HS-5 (cell line): ENCODE results near the gene NR3C2.

Experiments used
- DNase-seq: peaks from one replicate; pipeline ENCODE4 v3.0.0-alpha.2; 2012; ENCODE audit warnings: low read depth

The NR3C2 gene

DNA sequence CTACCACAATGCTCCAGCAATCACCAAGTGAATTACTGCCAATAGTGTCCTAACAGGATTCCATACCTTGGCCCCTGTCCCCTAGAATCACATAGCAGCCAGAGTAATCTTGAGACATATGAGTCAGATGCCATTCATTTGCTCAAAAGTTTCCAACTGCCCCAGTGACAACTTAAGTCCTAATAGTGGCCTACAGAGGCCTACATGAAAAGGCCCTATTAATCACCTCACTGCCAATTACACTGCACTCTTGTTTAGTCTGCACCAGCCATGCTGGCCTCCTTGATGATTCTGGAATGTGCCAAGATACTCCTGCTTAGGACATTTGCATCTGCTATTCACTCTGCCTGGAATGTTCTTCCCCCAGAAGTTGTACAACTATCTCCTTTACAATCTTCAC, 130.7 kb downstream of the NR3C2 start:
- no peak for DNase-seq

DNA sequence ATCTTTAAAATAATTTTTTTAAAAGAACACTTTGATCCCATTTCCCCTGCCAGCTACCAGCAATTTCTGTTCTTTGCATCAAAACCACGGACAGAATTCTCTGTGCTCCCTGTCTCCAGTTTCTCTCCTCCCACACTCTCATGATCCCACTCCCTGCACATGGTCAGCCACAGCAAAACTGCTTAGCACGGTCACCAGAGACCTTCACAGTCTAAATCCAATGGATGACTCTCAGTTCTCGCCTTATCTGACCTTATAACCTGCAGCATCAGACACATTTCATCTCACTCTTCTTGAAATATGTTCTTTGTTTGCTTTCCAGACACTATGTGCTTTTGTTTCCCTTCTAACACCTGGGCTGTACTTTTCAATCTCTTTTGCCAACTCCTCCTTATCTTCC, 131.5 kb downstream of the NR3C2 start:
- no peak for DNase-seq

DNA sequence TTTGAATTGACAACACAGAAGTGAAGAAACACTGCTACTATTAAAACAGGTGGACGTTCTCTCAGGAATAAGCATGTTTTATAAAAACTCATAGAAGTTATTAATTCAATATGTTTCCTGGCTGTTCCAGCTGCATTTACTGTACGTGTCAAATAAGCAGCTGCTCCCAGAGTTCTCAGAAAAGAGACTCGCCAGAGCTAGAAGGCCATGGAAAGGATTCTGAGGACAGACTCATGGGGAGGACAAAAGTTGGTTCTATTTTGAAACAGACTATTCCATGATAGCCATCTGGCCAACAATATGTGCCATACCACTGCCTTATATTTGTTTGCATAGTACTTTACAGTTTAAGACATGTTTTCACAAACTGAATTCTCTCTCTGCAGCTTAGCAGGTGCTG, 136.5 kb downstream of the NR3C2 start:
- DNase-seq: no peak

DNA sequence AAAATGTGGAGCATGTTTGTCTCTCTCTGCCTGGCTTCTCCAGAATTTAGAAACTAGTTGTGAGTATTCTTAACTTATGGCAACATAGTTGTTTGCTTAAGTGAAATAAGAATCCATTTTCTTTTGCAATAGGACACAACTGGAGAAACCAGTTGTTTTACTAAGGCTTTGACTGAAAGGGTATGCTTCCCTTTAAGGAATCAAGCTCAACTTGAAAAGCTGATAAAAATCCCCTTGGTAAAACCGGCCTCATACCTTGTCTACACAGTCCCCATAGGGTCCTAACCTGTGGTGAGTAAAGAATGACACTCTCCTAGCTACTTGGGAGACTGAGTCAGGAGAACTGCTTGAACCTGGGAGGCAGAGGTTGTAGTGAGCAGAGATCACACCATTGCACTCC, 139.8 kb downstream of the NR3C2 start:
- no peak for DNase-seq

DNA sequence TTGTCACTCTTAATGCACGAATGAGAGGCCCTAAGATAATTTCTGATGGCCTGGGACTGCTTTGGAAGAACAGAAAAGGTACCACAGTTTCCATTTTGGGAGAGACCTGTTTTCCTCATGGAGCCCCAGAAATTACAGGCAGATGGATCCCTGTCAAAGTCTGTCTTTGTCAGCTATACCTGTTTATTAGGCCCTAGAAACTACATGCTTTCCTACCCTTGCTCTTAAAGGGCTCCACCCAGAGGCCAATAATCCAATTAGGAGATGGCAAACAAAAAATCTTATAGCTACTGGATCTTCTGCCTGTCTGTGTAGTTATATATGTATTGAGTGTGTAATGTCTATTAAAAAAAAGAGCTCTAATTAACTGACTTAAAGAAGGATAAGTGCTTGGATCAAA, 141.3 kb downstream of the NR3C2 start:
- no peak for DNase-seq

DNA sequence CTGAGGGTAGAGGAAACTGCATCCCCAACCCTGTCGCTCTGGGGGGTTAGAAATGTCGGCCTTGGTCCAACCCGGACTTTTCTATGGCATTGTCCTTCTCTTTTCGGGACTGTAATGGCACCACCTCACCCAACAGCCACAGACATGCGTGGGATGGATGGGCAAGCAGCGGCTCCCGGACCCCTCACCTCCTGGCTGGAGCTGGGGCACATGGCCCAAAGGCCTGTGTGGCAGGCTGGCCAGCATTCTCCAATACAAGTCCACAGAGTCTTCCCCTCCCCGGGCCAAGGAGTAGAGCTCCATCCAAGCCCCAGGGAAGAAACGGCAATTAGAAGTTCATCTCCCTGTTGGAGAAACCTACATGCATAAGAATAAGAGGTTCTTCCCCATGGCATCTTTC, 142.9 kb downstream of the NR3C2 start:
- DNase-seq: no peak

DNA sequence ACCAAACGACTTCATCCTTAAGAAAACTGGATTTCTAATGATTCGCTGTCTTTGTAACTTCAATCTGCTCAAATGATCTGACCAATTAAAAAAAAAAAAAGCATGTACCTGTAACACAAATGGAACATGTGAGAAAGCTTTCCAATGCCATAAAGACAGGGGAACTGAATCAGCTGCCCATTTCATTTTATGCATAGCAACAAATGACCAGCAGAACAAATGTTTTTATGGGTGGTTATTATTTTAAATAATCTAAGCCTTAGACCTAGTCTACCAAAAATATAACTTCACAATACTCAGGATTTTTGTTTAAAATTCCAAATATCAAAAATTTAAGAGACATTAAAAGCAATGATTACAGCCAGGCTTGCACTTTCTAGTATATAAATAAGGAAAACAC, 145.7 kb downstream of the NR3C2 start:
- DNase-seq: no peak

DNA sequence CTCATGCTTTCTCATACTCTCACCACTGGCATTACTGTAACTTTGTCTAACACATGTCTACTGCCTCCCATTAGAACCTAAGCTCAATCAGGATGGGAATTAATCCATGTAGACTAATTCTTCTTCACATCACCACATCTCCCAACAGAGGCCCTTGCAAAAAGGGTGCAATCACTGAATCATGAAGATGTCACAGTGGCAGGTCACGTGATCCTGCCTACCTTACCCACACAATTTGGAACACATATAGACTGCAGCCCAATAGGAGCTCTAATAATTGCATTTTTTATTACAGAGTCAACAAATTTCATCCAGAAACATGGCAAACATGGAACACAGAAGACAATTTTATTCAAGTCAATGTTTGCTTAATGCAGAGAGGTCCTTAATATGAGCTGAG, 146.6 kb downstream of the NR3C2 start:
- DNase-seq: no peak

DNA sequence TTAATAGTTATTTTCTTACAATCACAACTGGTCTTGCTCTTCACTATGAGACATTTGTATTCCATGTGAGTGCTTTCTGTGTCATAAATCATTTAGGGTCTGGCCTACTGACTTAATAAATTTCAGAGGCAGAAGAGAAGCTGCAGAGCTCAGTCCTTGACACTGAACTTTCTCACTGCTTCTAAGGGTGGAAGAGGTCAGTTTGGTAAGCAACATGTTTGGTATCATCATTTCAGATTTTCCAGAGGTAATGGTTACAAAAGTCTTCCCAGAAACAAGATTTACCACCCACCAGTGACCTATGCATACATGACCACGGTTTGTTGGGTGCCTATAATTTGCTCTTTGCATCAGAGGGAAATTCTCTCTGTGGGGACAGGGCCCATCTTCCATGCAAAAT, 148.6 kb downstream of the NR3C2 start:
- no peak for DNase-seq

DNA sequence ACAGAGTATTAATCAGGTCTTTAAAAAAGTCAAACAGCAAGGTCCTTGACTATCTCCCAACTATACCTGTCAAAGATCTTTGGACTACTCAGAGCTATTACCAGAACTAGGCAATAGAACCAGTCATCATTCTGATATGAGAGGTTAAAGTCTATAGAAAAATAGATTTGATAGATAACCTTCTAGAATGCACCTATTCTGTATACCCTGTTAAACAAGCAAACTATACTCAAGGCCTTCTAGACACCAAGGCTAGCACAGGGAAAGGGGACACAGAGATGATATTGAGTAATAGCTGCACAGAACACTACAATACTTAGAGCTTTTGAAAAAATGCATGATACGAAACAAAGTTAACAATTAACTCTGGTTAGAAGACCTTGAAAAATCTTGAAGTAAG, 149.5 kb downstream of the NR3C2 start:
- DNase-seq: no peak

DNA sequence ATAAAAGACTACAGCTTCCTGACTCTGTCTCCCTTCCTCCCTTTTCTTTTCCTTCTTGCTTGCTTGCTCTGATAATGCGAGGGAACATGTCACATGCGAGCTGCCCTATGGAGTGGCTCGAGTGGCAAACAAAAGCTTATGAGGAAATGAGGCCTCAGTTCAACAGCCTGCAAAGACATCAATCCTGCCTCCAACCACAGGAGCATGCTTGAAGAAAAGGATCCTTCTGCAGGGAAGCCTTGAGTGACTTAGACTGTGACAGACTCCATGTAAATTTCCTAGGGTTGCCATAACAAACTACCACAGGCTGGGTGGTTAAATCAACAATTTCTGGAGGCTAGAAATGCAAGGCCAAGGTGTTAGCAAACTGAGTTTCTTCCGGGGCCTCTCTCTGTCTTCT, 152.5 kb downstream of the NR3C2 start:
- no peak for DNase-seq

DNA sequence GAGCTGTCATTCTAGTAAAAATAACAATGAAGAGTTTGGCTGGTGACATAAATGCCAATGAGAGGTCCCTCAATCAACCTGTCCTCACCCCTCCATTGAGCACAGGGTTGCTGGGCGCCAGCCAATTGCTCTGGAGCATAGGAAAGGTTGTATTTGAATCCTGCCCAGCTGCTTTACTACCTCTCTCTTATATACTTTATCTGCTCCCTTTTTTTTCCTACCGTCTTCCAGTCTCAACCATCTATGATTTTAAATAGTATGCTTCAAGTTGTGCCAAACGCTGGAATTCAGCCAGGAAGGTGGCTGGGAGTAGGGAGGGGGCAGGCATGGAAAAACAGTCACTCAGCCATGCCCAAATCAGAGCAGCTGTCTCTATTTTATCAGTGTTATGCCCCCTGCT, 153.8 kb downstream of the NR3C2 start:
- no peak for DNase-seq

DNA sequence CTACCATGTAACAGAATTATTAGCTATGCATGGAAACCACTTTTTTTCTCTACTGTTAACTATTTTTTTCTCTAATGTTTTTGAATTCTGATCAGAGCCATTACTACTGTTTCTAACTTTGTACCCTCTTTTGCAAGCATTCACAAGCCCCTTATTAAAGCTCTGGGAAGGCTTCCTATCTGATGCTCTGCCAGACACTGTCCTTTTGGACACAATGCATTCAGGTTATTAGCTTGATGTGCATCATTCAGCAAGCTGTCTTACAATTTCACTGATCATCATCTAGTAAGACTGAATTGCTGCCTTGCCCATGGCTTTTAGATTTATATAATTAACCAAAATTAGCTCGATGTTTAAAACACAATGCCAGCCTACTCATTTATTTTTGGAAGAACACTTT, 155.1 kb downstream of the NR3C2 start:
- no peak for DNase-seq

DNA sequence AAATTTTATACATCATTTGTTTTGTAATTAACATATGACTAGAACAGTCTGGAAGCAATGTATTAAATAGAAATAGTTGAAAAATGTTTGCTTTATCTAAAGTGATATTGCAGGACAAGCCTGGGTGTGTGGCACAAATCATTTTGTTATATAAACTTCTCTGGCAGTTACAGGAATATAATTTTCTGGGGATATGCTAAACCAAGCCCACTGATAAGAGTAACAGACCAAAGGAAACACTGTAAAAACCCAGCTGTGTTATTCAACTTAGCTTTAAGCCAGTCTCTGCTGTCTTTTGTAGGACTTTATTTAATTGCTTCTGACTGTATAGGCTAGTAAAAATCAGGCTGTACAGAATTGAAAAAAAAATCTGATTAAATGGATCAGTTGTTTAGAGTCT, 156.2 kb downstream of the NR3C2 start:
- no peak for DNase-seq

DNA sequence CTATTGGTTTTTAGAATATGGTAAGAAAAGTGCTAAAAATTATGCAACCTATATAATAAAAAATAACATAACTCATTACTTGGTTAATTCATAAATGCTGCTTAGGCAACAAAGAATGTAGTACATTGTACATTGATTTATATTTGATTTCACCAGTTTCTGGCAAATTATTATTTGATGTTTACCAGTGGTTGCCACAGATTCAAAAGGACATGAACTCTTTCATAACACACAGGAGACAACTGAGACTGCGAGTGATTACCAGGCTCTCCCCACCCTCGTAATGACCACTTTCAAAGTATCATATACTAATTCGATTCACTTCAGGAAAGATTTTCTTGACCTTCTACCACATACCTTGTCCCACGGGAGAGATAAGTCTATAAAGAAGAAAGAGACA, 158.5 kb downstream of the NR3C2 start:
- no peak for DNase-seq

DNA sequence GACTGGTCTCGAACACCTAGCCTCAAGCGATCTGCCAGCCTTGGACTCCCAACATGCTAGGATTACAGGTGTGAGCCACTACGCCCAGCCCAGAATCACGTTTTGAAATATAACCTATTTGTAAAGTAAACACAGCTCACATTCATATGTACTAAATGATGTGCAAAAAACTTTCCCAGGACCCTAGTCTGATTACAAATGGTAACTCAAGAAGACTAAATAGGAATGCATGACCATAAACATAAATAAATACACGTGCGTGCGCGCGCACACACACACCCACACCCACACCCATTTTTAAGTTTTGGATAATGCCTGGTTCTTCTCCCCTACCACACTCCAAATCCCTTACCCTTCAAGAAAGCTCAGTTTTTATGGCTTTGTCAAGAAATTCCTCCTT, 163.9 kb downstream of the NR3C2 start:
- DNase-seq: no peak

DNA sequence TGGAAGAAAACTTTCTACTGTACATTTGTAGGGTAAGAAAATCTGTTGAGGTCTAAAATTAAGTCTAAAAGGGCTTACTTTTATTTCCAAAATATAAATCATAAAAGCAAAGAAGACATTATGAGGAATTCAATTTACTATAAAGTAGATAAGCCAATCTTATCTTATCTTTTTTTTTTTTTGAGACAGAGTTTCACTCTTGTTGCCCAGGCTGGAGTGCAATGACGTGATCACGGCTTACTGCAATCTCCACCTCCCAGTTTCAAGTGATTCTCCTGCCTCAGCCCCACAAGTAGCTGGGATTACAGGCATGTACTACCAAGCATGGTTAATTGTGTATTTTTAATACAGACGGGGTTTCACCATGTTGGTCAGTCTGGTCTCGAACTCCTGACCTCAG, 166.9 kb downstream of the NR3C2 start:
- no peak for DNase-seq

DNA sequence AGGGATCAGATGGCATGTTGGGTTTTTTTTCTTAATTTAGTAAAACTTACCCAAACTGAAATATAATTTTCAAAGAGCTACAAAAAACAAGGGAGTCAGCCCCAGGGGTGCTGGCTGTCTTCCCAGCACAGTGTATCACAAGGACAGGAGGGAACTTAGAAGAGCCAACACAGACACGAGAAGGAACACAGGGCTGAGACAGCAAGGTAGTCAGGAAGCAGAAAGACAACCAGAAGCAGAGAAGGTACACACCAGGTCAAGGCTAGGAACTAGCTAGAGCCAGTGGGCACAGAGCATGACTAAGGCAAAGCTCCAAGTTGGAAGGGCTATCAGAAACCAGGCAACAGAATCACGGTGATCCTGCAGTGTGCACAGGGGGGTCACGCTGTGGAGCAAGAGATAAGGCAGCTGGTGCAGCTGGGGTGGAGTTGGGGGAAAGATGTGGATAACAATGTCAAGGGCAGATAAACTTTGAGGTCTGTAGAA, 168.7 kb downstream of the NR3C2 start:
- no peak for DNase-seq

DNA sequence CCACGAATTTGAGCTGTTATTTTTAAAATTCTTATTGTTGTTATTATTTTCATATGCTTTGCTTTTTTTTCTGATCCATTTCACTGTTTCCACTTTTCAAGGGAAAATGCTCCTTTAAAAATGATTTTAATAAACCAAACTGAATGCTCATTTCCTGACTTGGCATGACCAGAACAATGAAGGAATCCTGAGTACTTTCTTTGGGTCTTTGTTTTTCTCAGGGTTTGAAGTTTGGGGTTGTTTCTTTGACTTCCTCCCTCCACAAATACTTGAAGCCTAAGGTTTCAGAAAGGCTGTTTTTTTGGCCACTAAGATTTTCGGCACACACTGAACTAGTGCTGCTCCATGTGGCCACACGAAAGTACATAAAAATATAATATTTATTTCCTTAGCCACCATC, 171.0 kb downstream of the NR3C2 start:
- DNase-seq: no peak

DNA sequence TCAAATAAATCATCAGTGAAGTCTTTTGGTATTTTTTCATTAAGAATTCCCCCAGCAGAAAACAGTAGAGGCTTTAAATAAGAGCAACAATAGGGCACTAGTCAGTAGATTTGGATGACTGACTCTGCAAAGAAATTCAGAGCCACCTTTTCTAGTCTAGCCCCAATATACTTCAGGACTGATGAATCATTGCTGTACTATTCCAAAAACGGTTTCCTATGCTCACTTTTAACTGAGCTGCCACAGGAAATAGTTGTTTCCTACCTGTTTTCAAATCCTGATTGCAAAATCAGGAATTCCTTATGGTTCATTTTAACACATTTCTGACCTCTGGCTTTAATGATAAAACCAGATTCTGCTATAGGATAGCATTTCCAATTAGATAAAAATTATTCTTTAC, 171.6 kb downstream of the NR3C2 start:
- DNase-seq: no peak

DNA sequence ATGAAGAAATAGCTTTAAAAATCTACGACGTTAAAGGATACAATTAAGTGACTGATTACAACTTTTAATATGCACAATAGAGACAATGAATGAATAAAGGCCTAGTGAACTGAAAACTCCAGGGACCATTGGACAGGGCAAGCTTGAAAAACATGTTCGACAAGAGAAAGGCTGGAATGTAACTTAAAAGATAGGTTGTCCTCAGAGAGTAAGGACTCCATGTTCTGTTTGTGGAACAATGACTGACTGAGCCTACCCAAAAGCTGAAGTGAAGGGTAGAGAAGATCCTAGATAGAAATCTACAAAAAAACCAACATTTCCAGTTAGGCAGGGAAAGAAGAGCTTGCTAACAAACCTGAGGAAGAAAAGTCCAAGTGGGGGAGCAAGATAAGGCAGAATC, 173.4 kb downstream of the NR3C2 start:
- DNase-seq: no peak

DNA sequence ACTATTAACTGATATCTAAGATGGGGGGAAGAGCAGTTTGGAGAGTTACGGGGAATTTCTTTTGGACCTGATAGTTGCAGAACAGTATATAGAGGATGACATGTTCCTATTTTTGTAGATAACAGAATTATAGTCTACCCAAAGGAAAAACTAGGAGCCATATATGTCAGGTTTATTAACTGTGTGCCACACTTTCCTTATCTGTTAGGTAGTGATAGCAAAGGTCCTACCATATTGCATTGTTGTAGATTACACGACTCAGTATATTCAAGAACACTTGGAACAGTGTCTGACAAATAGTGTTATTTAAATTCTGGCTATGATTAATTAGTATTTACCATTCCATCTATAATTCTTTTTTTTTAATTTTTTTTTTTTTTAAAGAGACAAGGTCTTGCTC, 175.3 kb downstream of the NR3C2 start:
- no peak for DNase-seq

DNA sequence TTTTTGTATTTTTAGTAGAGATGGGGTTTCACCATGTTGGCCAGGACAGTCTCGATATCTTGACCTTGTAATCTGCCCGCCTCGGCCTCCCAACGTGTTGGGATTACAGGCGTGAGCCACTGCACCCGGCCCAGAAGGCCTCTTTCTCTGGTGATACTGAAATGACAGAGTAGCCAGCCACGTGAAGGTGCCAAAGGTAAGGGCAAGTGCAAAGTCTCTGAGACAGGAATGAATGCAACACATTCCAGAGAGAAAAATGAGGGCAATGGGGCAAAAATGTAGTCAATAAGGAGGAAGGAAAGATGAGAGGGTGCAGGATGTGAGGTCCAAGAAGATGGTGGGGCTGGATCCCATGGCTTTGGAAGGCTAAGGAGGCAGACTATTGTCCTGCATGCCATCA, 176.0 kb downstream of the NR3C2 start:
- DNase-seq: no peak

DNA sequence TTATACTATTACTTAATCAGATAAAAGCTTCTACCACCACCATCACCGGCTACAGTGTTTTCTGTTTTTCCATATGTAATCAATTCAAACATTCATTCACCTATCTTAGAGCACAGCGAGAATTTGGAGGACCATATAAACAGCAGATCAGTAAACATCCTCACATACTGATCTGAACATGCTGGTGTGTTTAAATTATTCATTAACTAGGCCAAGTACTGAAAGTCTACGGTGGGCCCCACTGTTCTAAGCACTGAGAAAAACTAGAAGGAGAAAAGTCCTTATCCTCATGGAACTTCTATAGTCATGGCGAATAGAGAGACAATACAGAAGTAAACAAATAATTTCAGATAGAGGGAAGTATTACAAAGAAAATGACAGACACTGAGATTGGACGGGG, 176.6 kb downstream of the NR3C2 start:
- no peak for DNase-seq

DNA sequence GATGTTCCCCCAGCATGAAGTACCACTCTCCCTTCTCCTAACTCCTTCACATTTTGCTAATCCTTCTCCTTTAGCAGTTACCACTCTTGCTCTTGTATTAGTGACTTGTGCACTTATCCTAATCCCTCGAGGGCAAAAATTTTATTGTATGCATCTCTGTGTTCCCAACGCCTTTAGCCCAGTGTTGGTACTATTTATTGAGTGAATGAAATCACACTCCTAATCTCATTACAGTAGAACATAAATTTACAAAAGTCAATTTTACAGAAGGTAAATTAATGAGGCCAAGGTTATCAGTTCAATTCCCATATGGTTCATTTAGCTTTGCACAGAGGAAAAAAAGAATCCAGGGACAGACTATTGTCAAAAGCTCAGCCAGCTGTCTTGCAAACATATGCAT, 178.4 kb downstream of the NR3C2 start:
- no peak for DNase-seq
